ENCODE measurements around the gene BRSK2.

BRSK2 gene

DNA sequence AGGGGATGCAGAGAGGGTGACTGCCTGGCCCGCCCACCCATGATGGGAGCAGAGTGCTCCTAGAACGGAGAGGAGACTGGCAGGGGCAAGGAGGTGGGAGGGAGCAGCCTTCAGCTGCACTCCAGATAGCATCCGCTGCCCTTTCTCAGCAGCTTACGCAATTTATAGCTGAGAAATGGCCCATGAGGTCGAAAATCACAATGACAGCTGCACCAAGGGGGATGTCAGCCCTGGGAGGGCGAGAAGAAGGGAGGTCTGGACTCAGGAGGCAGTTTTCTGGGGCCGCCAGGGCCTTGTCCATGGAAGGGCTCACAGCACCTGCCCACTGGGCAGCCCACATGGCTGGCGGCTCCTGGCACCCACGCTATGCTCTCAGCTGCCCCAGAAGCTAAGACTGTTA lies 114.4 kb downstream of the BRSK2 start:
- TF ChIP-seq, protein P1, sequence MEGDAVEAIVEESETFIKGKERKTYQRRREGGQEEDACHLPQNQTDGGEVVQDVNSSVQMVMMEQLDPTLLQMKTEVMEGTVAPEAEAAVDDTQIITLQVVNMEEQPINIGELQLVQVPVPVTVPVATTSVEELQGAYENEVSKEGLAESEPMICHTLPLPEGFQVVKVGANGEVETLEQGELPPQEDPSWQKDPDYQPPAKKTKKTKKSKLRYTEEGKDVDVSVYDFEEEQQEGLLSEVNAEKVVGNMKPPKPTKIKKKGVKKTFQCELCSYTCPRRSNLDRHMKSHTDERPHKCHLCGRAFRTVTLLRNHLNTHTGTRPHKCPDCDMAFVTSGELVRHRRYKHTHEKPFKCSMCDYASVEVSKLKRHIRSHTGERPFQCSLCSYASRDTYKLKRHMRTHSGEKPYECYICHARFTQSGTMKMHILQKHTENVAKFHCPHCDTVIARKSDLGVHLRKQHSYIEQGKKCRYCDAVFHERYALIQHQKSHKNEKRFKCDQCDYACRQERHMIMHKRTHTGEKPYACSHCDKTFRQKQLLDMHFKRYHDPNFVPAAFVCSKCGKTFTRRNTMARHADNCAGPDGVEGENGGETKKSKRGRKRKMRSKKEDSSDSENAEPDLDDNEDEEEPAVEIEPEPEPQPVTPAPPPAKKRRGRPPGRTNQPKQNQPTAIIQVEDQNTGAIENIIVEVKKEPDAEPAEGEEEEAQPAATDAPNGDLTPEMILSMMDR (IDR thresholded peaks at IDR 0.05) = no peak
- no peak for DNase-seq
- H3K9me3 Mint-ChIP-seq = peaks cover under 1% of the 10 kb centered on the region
- peaks cover 61% of the 10 kb centered on the region for H3K4me1 Mint-ChIP-seq
- no peak overlapping the region for H3K4me3 Mint-ChIP-seq
- H3K36me3 Mint-ChIP-seq (ENCODE audit: low read depth) = peaks cover 10% of the 10 kb centered on the region
- H3K27me3 Mint-ChIP-seq (ENCODE audit: low read depth, poor library complexity) = no peaks in the 10 kb centered on the region
- H3K27ac Mint-ChIP-seq = no peak overlapping the region

DNA sequence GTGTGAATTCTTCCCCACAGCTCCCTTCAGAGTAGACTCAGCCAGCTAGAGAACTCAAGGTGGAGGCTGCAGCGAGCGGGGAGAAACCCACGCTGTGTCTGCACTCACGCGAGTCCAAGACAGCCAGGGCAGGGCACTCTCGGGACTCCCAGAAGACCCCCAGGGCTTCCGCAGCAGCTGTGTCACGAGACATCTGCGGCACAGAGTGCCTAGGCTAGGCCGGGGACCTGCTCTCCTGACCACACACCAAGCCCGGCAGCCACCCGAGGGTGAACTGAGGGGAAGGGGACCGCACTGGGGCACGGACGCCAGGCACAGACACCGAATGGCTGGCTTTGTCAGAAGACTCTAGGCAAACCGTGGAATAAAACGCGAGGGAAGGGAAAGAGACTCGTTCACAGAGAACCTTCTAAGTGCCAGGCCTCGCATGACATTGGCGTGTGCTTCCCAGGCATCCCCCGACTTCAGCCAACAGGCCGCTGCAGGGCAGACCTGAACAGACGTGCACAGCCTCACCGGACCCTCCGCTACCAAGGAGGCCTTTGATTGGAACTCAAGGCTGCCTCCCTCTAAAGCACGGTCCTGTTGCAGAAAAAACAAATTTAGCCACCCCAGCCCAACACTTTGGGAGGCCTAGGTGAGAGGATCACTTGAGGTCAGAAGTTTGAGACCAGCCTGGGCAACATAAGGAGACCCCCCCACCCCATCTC lies 115.0 kb downstream of the BRSK2 start:
- Mint-ChIP-seq H3K4me1 (peaks cover 67% of the 10 kb centered on the region), H3K36me3 (ENCODE audit: low read depth) (peaks cover 9% of the 10 kb centered on the region), H3K9me3 (no peaks in the 10 kb centered on the region), H3K27me3 (ENCODE audit: low read depth, poor library complexity) (no peaks in the 10 kb centered on the region), H3K4me3 (no peak overlapping the region), H3K27ac (no peak overlapping the region)
- TF ChIP-seq, protein P1 (IDR thresholded peaks at IDR 0.05) = no peak
- DNase-seq = no peak

GRCh38 chr11:1505480-1505879 lies 115.7 kb downstream of the BRSK2 start:
- H3K4me3 Mint-ChIP-seq = no peak overlapping the region
- DNase-seq = no peak

GRCh38 chr11:1506981-1507380 lies 117.2 kb downstream of the BRSK2 start:
- TF ChIP-seq, protein P1 (IDR thresholded peaks at IDR 0.05) = no peak
- Mint-ChIP-seq H3K4me3 (peak overlapping the region; percentile 20), H3K36me3 (ENCODE audit: low read depth) (no peaks in the 10 kb centered on the region), H3K9me3 (no peaks in the 10 kb centered on the region), H3K4me1 (peaks cover 67% of the 10 kb centered on the region), H3K27me3 (ENCODE audit: low read depth, poor library complexity) (no peaks in the 10 kb centered on the region), H3K27ac (peak overlapping the region; percentile 68)
- no peak for DNase-seq

More at GRCh38 chr11:1505480-1505879, 115.7 kb downstream of the BRSK2 start:
- TF ChIP-seq, protein P1 (IDR thresholded peaks at IDR 0.05) = no peak
- peaks cover 67% of the 10 kb centered on the region for H3K4me1 Mint-ChIP-seq
- peaks cover 5% of the 10 kb centered on the region for H3K36me3 Mint-ChIP-seq (ENCODE audit: low read depth)
- no peak overlapping the region for H3K27ac Mint-ChIP-seq
- no peaks in the 10 kb centered on the region for H3K9me3 Mint-ChIP-seq
- no peaks in the 10 kb centered on the region for H3K27me3 Mint-ChIP-seq (ENCODE audit: low read depth, poor library complexity)

- peak overlapping the region; percentile 28 for H3K4me3 Mint-ChIP-seq
- no peaks in the 10 kb centered on the region for H3K36me3 Mint-ChIP-seq (ENCODE audit: low read depth)
- no peaks in the 10 kb centered on the region for H3K9me3 Mint-ChIP-seq
- TF ChIP-seq, protein P1 (IDR thresholded peaks at IDR 0.05) = no peak
- H3K27ac Mint-ChIP-seq = no peak overlapping the region
- DNase-seq = no peak
- no peaks in the 10 kb centered on the region for H3K27me3 Mint-ChIP-seq (ENCODE audit: low read depth, poor library complexity)
- peaks cover 62% of the 10 kb centered on the region for H3K4me1 Mint-ChIP-seq
Measured at GRCh38 chr11:1507381-1508140, 117.8 kb downstream of the BRSK2 start.

Measured in nephron progenitor cell (in vitro differentiated cells).